H9 (cell line): ENCODE results near the gene NOTCH1. TPM values are rescaled to one million over a fixed set of nuclear protein-coding genes. Genes with fewer than 3 reads are reported as not detected.

Source experiments
- DNase-seq: peaks from one replicate; pipeline ENCODE4 v3.0.0-alpha.2; 2017
- H2AFZ ChIP-seq: one replicate; pipeline ENCODE4 v1.6.1; 2013; ENCODE audit warnings: mild to moderate bottlenecking, low read length, control low read depth, moderate library complexity
- H2AK5ac ChIP-seq: 2 replicates; pipeline ENCODE4 v1.6.1; 2013; ENCODE audit warnings: low read length, control low read depth, mixed read lengths; ENCODE audit not compliant: insufficient read length
- H2BK120ac ChIP-seq: one replicate; pipeline ENCODE4 v1.6.1; 2013; ENCODE audit warnings: low read depth, mild to moderate bottlenecking, low read length, control low read depth, inconsistent platforms; ENCODE audit not compliant: poor library complexity, severe bottlenecking
- H2BK12ac ChIP-seq: 2 replicates; pipeline ENCODE4 v1.6.1; 2013; ENCODE audit warnings: low read length, control low read depth, mixed read lengths, low read depth; ENCODE audit not compliant: insufficient read length
- H2BK15ac ChIP-seq: 2 replicates; pipeline ENCODE4 v1.6.1; 2013; ENCODE audit warnings: low read depth, low read length, control low read depth
- H2BK20ac ChIP-seq: one replicate; pipeline ENCODE4 v1.6.1; 2013; ENCODE audit warnings: low read depth, mild to moderate bottlenecking, low read length, control low read depth, inconsistent platforms; ENCODE audit not compliant: poor library complexity, severe bottlenecking
- H2BK5ac ChIP-seq: 2 replicates; pipeline ENCODE4 v1.6.1; 2013; ENCODE audit warnings: low read length, control low read depth, mixed read lengths; ENCODE audit not compliant: insufficient read length
- H3K14ac ChIP-seq: 2 replicates; pipeline ENCODE4 v1.6.1; 2013; ENCODE audit warnings: low read length, control low read depth; ENCODE audit not compliant: insufficient read depth
- H3K18ac ChIP-seq: 2 replicates; pipeline ENCODE4 v1.6.1; 2013; ENCODE audit warnings: low read depth, mild to moderate bottlenecking, mixed read lengths, low read length, control low read depth; ENCODE audit not compliant: insufficient read length
- H3K23ac ChIP-seq: 2 replicates; pipeline ENCODE4 v1.6.1; 2013; ENCODE audit warnings: low read length, control low read depth, mixed read lengths, low read depth; ENCODE audit not compliant: insufficient read length
- H3K23me2 ChIP-seq: 2 replicates; pipeline ENCODE4 v1.6.1; 2013; ENCODE audit warnings: low read depth, mild to moderate bottlenecking, mixed read lengths, low read length, control low read depth; ENCODE audit not compliant: insufficient read length, poor library complexity, severe bottlenecking
- H3K27ac ChIP-seq: 2 replicates; pipeline ENCODE4 v1.5.1; 2013; ENCODE audit warnings: low read length, control low read depth, mixed read lengths, low read depth; ENCODE audit not compliant: insufficient read length
- H3K27me3 ChIP-seq: 2 replicates; pipeline ENCODE4 v1.6.1; 2013; ENCODE audit warnings: low read length, control low read depth, inconsistent platforms; ENCODE audit not compliant: insufficient read depth
- H3K4ac ChIP-seq: 2 replicates; pipeline ENCODE4 v1.6.1; 2013; ENCODE audit warnings: low read depth, mild to moderate bottlenecking, control low read depth, inconsistent platforms, low read length, moderate library complexity
- H3K4me1 ChIP-seq: 2 replicates; pipeline ENCODE4 v1.6.1; 2013; ENCODE audit warnings: low read length, control low read depth, inconsistent platforms; ENCODE audit not compliant: insufficient read depth
- H3K4me2 ChIP-seq: 2 replicates; pipeline ENCODE4 v1.6.1; 2013; ENCODE audit warnings: low read length, control low read depth, mixed read lengths; ENCODE audit not compliant: insufficient read length, insufficient read depth
- H3K56ac ChIP-seq: 2 replicates; pipeline ENCODE4 v1.6.1; 2013; ENCODE audit warnings: low read depth, mild to moderate bottlenecking, mixed read lengths, low read length, control low read depth; ENCODE audit not compliant: insufficient read length
- H3K79me1 ChIP-seq: 2 replicates; pipeline ENCODE4 v1.6.1; 2013; ENCODE audit warnings: low read depth, mild to moderate bottlenecking, moderate library complexity, low read length, control low read depth, inconsistent platforms; ENCODE audit not compliant: insufficient read depth, poor library complexity, severe bottlenecking
- H3K79me2 ChIP-seq: 2 replicates; pipeline ENCODE4 v1.6.1; 2013; ENCODE audit warnings: low read length, control low read depth, inconsistent platforms; ENCODE audit not compliant: insufficient read depth
- H3K9ac ChIP-seq: 2 replicates; pipeline ENCODE4 v1.6.1; 2013; ENCODE audit warnings: low read length, control low read depth, mixed read lengths; ENCODE audit not compliant: insufficient read length; ENCODE audit errors: extremely low read depth
- H3K9me3 ChIP-seq: one replicate; pipeline ENCODE4 v1.6.1; 2013; ENCODE audit warnings: low read depth, low read length, inconsistent platforms; ENCODE audit not compliant: control insufficient read depth
- H3T11ph ChIP-seq: one replicate; pipeline ENCODE4 v1.6.1; 2013; ENCODE audit warnings: mild to moderate bottlenecking, low read length, control low read depth, inconsistent platforms
- H4K20me1 ChIP-seq: one replicate; pipeline ENCODE4 v1.6.1; 2013; ENCODE audit not compliant: control insufficient read depth, insufficient read length, insufficient read depth
- H4K5ac ChIP-seq: 2 replicates; pipeline ENCODE4 v1.6.1; 2013; ENCODE audit warnings: low read depth, mild to moderate bottlenecking, mixed read lengths, low read length, control low read depth; ENCODE audit not compliant: insufficient read length
- H4K8ac ChIP-seq: replicated peaks from 2 replicates; pipeline ENCODE4 v1.6.1; 2013; ENCODE audit warnings: low read length, control low read depth, mixed read lengths, low read depth; ENCODE audit not compliant: insufficient read length
- H4K91ac ChIP-seq: 2 replicates; pipeline ENCODE4 v1.6.1; 2013; ENCODE audit warnings: low read depth, mild to moderate bottlenecking, moderate library complexity, mixed read lengths, low read length, control low read depth; ENCODE audit not compliant: insufficient read length
- H3K27ac Mint-ChIP-seq, 3 experiments: 2 replicates in 2 of 3; 3 replicates in 1 of 3; pipeline ENCODE4 v1.8.0; 2020 to 2021; ENCODE audit warnings: mixed read lengths in 3 of 3, mild to moderate bottlenecking in 1 of 3, moderate library complexity in 1 of 3
- H3K27me3 Mint-ChIP-seq: 2 replicates; pipeline ENCODE4 v1.8.0; 2021; ENCODE audit warnings: low read depth, mild to moderate bottlenecking, moderate library complexity, mixed read lengths
- H3K36me3 Mint-ChIP-seq, 3 experiments: 2 replicates in 2 of 3; 3 replicates in 1 of 3; pipeline ENCODE4 v1.8.0; 2020 to 2021; ENCODE audit warnings: low read depth in 3 of 3, mixed read lengths in 3 of 3; ENCODE audit not compliant: insufficient read depth in 1 of 3
- H3K4me1 Mint-ChIP-seq, 2 experiments: 2 replicates each; pipeline ENCODE4 v1.8.0; 2020; ENCODE audit warnings: mixed read lengths in 2 of 2
- H3K4me3 Mint-ChIP-seq, 2 experiments: 2 replicates in 1 of 2; 3 replicates in 1 of 2; pipeline ENCODE4 v1.8.0; 2020 to 2021; ENCODE audit warnings: mild to moderate bottlenecking in 2 of 2, mixed read lengths in 2 of 2, moderate library complexity in 1 of 2
- H3K9me3 Mint-ChIP-seq, 2 experiments: 2 replicates in 1 of 2; 3 replicates in 1 of 2; pipeline ENCODE4 v1.8.0; 2020; ENCODE audit warnings: mild to moderate bottlenecking in 2 of 2, mixed read lengths in 2 of 2, moderate library complexity in 1 of 2
- WGBS: extraction: QIAGEN DNeasy Blood & Tissue Kit; methylation state at CpG from one replicate; pipeline ENCODE4 v1.1.7; 2013; ENCODE audit warnings: missing lambda C conversion rate, low lambda C conversion rate, mixed read lengths; ENCODE audit not compliant: insufficient read length; ENCODE audit errors: extremely low coverage; 5-methylcytosine and 5-hydroxymethylcytosine counted together
- total RNA-seq: library from RNA; stranded (reverse); gene quantifications from 2 replicates; pipeline ENCODE4 v1.2.1, GENCODE V29; 2021
- TF ChIP-seq, protein P1 (sequence below): fragments of 200-600 bp; sonication (generic); conservative IDR thresholded peaks from 3 replicates; pipeline ENCODE4 v1.8.0; 2021; ENCODE audit warnings: antibody characterized with exemption, mild to moderate bottlenecking

The NOTCH1 gene
- total RNA-seq, 1 experiment from 2014 or later = 71.6 TPM

DNA sequence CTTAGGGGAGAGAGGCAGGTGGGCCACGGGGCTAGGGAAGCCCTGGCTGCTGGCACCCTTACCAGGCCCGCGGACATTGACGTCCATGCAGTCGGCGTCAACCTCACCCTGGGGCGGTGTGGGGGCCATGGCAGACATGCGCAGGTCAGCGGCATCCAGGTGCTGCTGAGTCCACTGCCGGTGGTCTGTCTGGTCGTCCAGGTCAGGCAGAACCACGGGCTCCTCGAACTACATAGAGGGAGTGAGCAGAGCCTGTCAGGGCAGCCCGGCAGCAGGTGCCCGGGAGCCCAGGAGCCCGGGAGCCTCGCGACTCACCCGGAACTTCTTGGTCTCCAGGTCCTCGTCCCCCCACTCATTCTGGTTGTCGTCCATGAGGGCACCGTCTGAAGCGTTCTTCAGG, 44.2 kb downstream of the NOTCH1 start:
- H3K4me3 Mint-ChIP-seq = no peak overlapping the region
- H3K36me3 Mint-ChIP-seq = peaks cover 12 to 64% (median 61%) of the 10 kb centered on the region in 3 experiments; a peak in 6 of 7 replicates
- H3K9me3 ChIP-seq = no peaks in the 10 kb centered on the region
- no peak overlapping the region for H4K91ac ChIP-seq
- no peak overlapping the region for H3K14ac ChIP-seq
- H2BK20ac ChIP-seq = no peak overlapping the region
- H3K18ac ChIP-seq = no peak overlapping the region
- WGBS = no CpG with 5 or more reads among the region's 23 CpGs
- H3K27me3 ChIP-seq = no peaks in the 10 kb centered on the region
- no peak overlapping the region for H2BK15ac ChIP-seq
- H3K9ac ChIP-seq = no peak overlapping the region
- H4K20me1 ChIP-seq = no peaks in the 10 kb centered on the region
- H4K5ac ChIP-seq = no peak overlapping the region
- no peak overlapping the region for H3T11ph ChIP-seq
- DNase-seq = no peak
- H2BK120ac ChIP-seq = no peak overlapping the region
- no peak overlapping the region for H3K4me2 ChIP-seq
- H3K9me3 Mint-ChIP-seq = no peaks in the 10 kb centered on the region
- no peak overlapping the region for H4K8ac ChIP-seq
- H3K23me2 ChIP-seq = no peaks in the 10 kb centered on the region
- no peak overlapping the region for H2BK5ac ChIP-seq
- H2AK5ac ChIP-seq = no peak overlapping the region
- TF ChIP-seq, protein P1, sequence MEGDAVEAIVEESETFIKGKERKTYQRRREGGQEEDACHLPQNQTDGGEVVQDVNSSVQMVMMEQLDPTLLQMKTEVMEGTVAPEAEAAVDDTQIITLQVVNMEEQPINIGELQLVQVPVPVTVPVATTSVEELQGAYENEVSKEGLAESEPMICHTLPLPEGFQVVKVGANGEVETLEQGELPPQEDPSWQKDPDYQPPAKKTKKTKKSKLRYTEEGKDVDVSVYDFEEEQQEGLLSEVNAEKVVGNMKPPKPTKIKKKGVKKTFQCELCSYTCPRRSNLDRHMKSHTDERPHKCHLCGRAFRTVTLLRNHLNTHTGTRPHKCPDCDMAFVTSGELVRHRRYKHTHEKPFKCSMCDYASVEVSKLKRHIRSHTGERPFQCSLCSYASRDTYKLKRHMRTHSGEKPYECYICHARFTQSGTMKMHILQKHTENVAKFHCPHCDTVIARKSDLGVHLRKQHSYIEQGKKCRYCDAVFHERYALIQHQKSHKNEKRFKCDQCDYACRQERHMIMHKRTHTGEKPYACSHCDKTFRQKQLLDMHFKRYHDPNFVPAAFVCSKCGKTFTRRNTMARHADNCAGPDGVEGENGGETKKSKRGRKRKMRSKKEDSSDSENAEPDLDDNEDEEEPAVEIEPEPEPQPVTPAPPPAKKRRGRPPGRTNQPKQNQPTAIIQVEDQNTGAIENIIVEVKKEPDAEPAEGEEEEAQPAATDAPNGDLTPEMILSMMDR = no peak
- H3K79me1 ChIP-seq = no peaks in the 10 kb centered on the region
- no peak overlapping the region for H3K27ac Mint-ChIP-seq
- H2AFZ ChIP-seq = no peak overlapping the region
- no peak overlapping the region for H2BK12ac ChIP-seq
- H3K4me1 Mint-ChIP-seq = no peaks in the 10 kb centered on the region
- no peaks in the 10 kb centered on the region for H3K27me3 Mint-ChIP-seq
- H3K79me2 ChIP-seq = no peaks in the 10 kb centered on the region
- no peak overlapping the region for H3K23ac ChIP-seq
- H3K27ac ChIP-seq = no peak overlapping the region
- H3K4me1 ChIP-seq = no peaks in the 10 kb centered on the region
- H3K56ac ChIP-seq = no peak overlapping the region
- H3K4ac ChIP-seq = no peak overlapping the region
